HepG2 (cell line): ENCODE results near the gene TUBA4B. TPM values are rescaled to one million over a fixed set of nuclear protein-coding genes. Genes with fewer than 3 reads are reported as not detected.

Source experiments
- BRCA1 ChIP-seq: sonication (generic); formaldehyde crosslinking; IDR thresholded peaks from 2 replicates; pipeline ENCODE4 v1.4.0; 2020; ENCODE audit warnings: missing genetic modification reagents
- DMAP1 ChIP-seq: IDR thresholded peaks from 2 replicates; pipeline ENCODE4 v1.6.1; 2016
- IRF2 ChIP-seq: IDR thresholded peaks from 2 replicates; pipeline ENCODE4 v1.6.1; 2018; ENCODE audit warnings: missing genetic modification reagents, missing compliant biosample characterization
- MAFF ChIP-seq: IDR thresholded peaks from 2 replicates; pipeline ENCODE4 v1.6.1; 2011; ENCODE audit warnings: low read depth, low read length, improper control_type of control experiment
- NFIC ChIP-seq: IDR thresholded peaks from 2 replicates; pipeline ENCODE4 v1.6.1; 2012; ENCODE audit warnings: mild to moderate bottlenecking, low read length, inconsistent platforms
- ZBTB21 ChIP-seq: sonication (generic); formaldehyde crosslinking; IDR thresholded peaks from 2 replicates; pipeline ENCODE4 v1.4.0; 2020; ENCODE audit warnings: missing genetic modification reagents
- ZC3H4 ChIP-seq: sonication (generic); formaldehyde crosslinking; IDR thresholded peaks from 2 replicates; pipeline ENCODE4 v1.4.0; 2020; ENCODE audit warnings: missing genetic modification reagents, borderline replicate concordance
- ZNF17 ChIP-seq: sonication (generic); formaldehyde crosslinking; IDR thresholded peaks from 2 replicates; pipeline ENCODE4 v1.5.0; 2020; ENCODE audit warnings: mild to moderate bottlenecking, missing genetic modification reagents
- ZNF235 ChIP-seq: sonication (generic); formaldehyde crosslinking; IDR thresholded peaks from 2 replicates; pipeline ENCODE4 v1.8.1; 2023; ENCODE audit warnings: mild to moderate bottlenecking, missing genetic modification reagents, borderline replicate concordance
- ZNF253 ChIP-seq: sonication (generic); formaldehyde crosslinking; IDR thresholded peaks from 2 replicates; pipeline ENCODE4 v1.8.0; 2022; ENCODE audit warnings: mild to moderate bottlenecking, missing genetic modification reagents, borderline replicate concordance
- ZNF557 ChIP-seq: sonication (generic); formaldehyde crosslinking; IDR thresholded peaks from 2 replicates; pipeline ENCODE4 v1.4.0; 2020; ENCODE audit warnings: missing genetic modification reagents
- ZNF567 ChIP-seq: sonication (generic); formaldehyde crosslinking; IDR thresholded peaks from 2 replicates; pipeline ENCODE4 v1.8.1; 2023; ENCODE audit warnings: mild to moderate bottlenecking, missing genetic modification reagents, borderline replicate concordance
- ZNF605 ChIP-seq: sonication (generic); formaldehyde crosslinking; IDR thresholded peaks from 2 replicates; pipeline ENCODE4 v1.8.0; 2022; ENCODE audit warnings: mild to moderate bottlenecking, missing genetic modification reagents
- ZNF761 ChIP-seq: sonication (generic); formaldehyde crosslinking; conservative IDR thresholded peaks from 2 replicates; pipeline ENCODE4 v1.4.0; 2020; ENCODE audit warnings: mild to moderate bottlenecking, missing genetic modification reagents
- polyA plus RNA-seq, 8 experiments: library from polyadenylated mRNA; depleted of rRNA in 3 of 8; stranded (reverse) in 7 of 8; unstranded in 1 of 8; fragments of >200 nt; fragmentation: Illumina TruSeq in 4 of 8; extraction: Trizol in 4 of 8; gene quantifications; 2 replicates each; pipeline versions ENCODE4 v1.2.1 to v1.2.3, GENCODE V29; 2011 to 2016; ENCODE audit warnings: low read depth in 4 of 8, missing spikeins in 1 of 8, mixed read lengths in 1 of 8; ENCODE audit not compliant: insufficient read depth in 1 of 8
- total RNA-seq, 5 experiments: library from RNA; depleted of rRNA; stranded (reverse); fragments of >200 nt; fragmentation: Illumina TruSeq; extraction: Trizol; gene quantifications; 2 replicates each; pipeline ENCODE4 v1.2.3, GENCODE V29; 2016; ENCODE audit warnings: low read depth in 1 of 5
- TF ChIP-seq, protein P1 (sequence below): fragments of 450-650 bp; IDR thresholded peaks from 2 replicates; pipeline ENCODE4 v1.6.1; 2017
- TF ChIP-seq, protein P2 (sequence below): sonication (generic); formaldehyde crosslinking; conservative IDR thresholded peaks from 2 replicates; pipeline ENCODE4 v1.8.1; 2023; ENCODE audit warnings: missing genetic modification reagents
- TF ChIP-seq, protein P3 (sequence below): sonication (generic); formaldehyde crosslinking; IDR thresholded peaks from 2 replicates; pipeline ENCODE4 v1.4.0; 2020; ENCODE audit warnings: missing genetic modification reagents

The TUBA4B gene
- total and polyA plus RNA-seq, 2 of the 13 experiments (the other 11 are each of a cell fraction or from before 2014, with no cell fraction given), result 0.18 to 0.22 TPM

DNA sequence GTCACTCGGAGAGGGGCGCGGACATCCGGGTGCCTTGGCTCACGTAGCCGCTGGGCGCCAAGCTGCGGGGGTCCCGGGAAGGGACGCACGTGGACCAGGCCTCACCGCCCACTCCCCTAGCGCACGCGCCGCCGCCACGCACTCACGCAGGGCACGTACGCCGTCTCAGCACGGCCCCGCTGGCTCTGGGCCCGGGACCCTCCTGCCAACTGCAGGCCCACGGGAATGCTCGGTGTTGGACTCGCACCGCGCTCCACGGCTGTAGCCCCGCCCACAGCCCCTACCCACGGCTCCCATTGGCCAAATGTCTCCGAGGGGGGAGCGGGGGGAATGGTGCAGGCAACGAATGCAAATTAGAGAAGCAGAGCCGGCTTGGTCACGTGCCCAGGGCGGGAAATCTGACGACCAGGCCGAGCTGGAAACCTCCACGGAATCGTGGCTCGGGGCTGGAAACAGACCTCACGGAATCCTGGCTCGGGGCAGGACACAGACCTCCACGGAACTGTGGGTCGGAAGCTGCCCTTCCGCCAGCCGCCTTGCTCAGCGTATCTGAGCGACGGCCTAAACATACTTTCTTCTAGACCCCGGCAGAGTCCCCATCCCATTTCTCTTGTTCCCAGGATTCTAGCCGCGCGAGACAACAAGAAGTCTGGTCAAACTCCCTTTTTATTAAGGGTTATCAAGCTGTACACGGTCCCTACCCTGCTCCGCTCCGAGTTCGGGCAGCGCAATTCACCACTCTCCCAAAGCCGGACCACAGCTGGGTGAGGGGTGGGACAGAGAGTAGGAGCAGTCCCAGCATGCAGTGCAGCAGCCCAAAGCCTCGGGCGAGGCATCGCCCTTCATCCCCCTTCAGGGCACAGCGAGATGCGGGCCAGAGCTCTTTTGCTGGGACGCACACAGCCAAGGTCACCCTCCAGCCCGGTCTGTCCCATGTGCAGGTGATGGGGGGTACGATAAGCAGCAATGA, 34.0 kb upstream of the TUBA4B start, which contains the start of gene ABCB6 (continued):
- TF ChIP-seq NFIC (no peak; the same call in 1 of the 2 replicates), IRF2 (CRISPR knock-in tag) (peak; percentile 96), ZNF17 (CRISPR knock-in tag) (no peak; the same call in 1 of the 2 replicates), ZC3H4 (CRISPR knock-in tag) (no peak; the same call in 1 of the 2 replicates), MAFF (no peak), ZNF235 (CRISPR knock-in tag) (peak; percentile 99), DMAP1 (CRISPR knock-in tag) (peak; percentile 96), BRCA1 (CRISPR knock-in tag) (peak; percentile 92), ZNF557 (peak; percentile 87), ZNF605 (CRISPR knock-in tag) (peak; percentile 82; the same call in 1 of the 2 replicates), ZNF567 (CRISPR knock-in tag) (no peak), ZNF253 (CRISPR knock-in tag) (no peak), ZBTB21 (CRISPR knock-in tag) (0 out of 2 replicates have a peak, but pooled peaks have one; percentile 19), ZNF761 (CRISPR knock-in tag) (peak; percentile 63; the same call in 1 of the 2 replicates)
- TF ChIP-seq, protein P1, sequence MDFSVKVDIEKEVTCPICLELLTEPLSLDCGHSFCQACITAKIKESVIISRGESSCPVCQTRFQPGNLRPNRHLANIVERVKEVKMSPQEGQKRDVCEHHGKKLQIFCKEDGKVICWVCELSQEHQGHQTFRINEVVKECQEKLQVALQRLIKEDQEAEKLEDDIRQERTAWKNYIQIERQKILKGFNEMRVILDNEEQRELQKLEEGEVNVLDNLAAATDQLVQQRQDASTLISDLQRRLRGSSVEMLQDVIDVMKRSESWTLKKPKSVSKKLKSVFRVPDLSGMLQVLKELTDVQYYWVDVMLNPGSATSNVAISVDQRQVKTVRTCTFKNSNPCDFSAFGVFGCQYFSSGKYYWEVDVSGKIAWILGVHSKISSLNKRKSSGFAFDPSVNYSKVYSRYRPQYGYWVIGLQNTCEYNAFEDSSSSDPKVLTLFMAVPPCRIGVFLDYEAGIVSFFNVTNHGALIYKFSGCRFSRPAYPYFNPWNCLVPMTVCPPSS, result no peak
- TF ChIP-seq, protein P2, sequence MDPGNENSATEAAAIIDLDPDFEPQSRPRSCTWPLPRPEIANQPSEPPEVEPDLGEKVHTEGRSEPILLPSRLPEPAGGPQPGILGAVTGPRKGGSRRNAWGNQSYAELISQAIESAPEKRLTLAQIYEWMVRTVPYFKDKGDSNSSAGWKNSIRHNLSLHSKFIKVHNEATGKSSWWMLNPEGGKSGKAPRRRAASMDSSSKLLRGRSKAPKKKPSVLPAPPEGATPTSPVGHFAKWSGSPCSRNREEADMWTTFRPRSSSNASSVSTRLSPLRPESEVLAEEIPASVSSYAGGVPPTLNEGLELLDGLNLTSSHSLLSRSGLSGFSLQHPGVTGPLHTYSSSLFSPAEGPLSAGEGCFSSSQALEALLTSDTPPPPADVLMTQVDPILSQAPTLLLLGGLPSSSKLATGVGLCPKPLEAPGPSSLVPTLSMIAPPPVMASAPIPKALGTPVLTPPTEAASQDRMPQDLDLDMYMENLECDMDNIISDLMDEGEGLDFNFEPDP (CRISPR knock-in tag), result peak; percentile 99
- TF ChIP-seq, protein P3, sequence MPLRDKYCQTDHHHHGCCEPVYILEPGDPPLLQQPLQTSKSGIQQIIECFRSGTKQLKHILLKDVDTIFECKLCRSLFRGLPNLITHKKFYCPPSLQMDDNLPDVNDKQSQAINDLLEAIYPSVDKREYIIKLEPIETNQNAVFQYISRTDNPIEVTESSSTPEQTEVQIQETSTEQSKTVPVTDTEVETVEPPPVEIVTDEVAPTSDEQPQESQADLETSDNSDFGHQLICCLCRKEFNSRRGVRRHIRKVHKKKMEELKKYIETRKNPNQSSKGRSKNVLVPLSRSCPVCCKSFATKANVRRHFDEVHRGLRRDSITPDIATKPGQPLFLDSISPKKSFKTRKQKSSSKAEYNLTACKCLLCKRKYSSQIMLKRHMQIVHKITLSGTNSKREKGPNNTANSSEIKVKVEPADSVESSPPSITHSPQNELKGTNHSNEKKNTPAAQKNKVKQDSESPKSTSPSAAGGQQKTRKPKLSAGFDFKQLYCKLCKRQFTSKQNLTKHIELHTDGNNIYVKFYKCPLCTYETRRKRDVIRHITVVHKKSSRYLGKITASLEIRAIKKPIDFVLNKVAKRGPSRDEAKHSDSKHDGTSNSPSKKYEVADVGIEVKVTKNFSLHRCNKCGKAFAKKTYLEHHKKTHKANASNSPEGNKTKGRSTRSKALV, result peak; percentile 80; the same call in 1 of the 2 replicates
